Measurements from ENCODE around the gene TMEM202.
"Not testable (repeated sequence)": the region's sequence is repeated elsewhere in the genome, so short reads cannot be mapped to it uniquely, and the experiment has no call there.

TMEM202 gene

GRCh38 chr15:72379856-72380430, 18.2 kb upstream of the TMEM202 start:
- no peak for FAIRE-seq
- no peak for TF ChIP-seq POLR2A (IDR thresholded peaks at IDR 0.05; ENCODE audit: low read depth, low read length)
- DNase-seq (ENCODE audit: insufficient read length, low spot score) = no peak

- no peak for DNase-seq (ENCODE audit: insufficient read length, low spot score)
- no peak for FAIRE-seq
Observed at GRCh38 chr15:72380743-72381142, 17.4 kb upstream of the TMEM202 start.

GRCh38 chr15:72382146-72382545, 16.0 kb upstream of the TMEM202 start:
- DNase-seq (ENCODE audit: insufficient read length, low spot score) = no peak
- TF ChIP-seq POLR2A (IDR thresholded peaks at IDR 0.05; ENCODE audit: low read depth, low read length) = no peak
- FAIRE-seq = no peak

More at GRCh38 chr15:72380743-72381142, 17.4 kb upstream of the TMEM202 start:
- no peak for TF ChIP-seq POLR2A (IDR thresholded peaks at IDR 0.05; ENCODE audit: low read depth, low read length)

- no peak for TF ChIP-seq POLR2A (IDR thresholded peaks at IDR 0.05; ENCODE audit: low read depth, low read length)
- no peak for DNase-seq (ENCODE audit: insufficient read length, low spot score)
- no peak for FAIRE-seq
Observed at GRCh38 chr15:72387741-72388140, 10.4 kb upstream of the TMEM202 start.

GRCh38 chr15:72389231-72389630, 8.9 kb upstream of the TMEM202 start:
- TF ChIP-seq POLR2A (IDR thresholded peaks at IDR 0.05; ENCODE audit: low read depth, low read length) = no peak
- FAIRE-seq (no peak), DNase-seq (ENCODE audit: insufficient read length, low spot score) (no peak)

GRCh38 chr15:72396331-72396730, 1.8 kb upstream of the TMEM202 start:
- not testable (repeated sequence) for FAIRE-seq; DNase-seq (ENCODE audit: insufficient read length, low spot score)

- no peak for FAIRE-seq
- TF ChIP-seq POLR2A (IDR thresholded peaks at IDR 0.05; ENCODE audit: low read depth, low read length) = no peak
- no peak for DNase-seq (ENCODE audit: insufficient read length, low spot score)
Observed at GRCh38 chr15:72398648-72399047, 543 bp downstream of the TMEM202 start.

GRCh38 chr15:72402726-72403125, 4.6 kb downstream of the TMEM202 start:
- TF ChIP-seq POLR2A (IDR thresholded peaks at IDR 0.05; ENCODE audit: low read depth, low read length) = no peak
- no peak for FAIRE-seq
- no peak for DNase-seq (ENCODE audit: insufficient read length, low spot score)

- no peak for FAIRE-seq
- DNase-seq (ENCODE audit: insufficient read length, low spot score) = no peak
- TF ChIP-seq POLR2A (IDR thresholded peaks at IDR 0.05; ENCODE audit: low read depth, low read length) = no peak
Observed at GRCh38 chr15:72404356-72404755, 6.3 kb downstream of the TMEM202 start.

- DNase-seq (ENCODE audit: insufficient read length, low spot score) (no peak), FAIRE-seq (no peak)
- no peak for TF ChIP-seq POLR2A (IDR thresholded peaks at IDR 0.05; ENCODE audit: low read depth, low read length)
Observed at GRCh38 chr15:72404841-72405240, 6.7 kb downstream of the TMEM202 start.

- FAIRE-seq = no peak
- DNase-seq (ENCODE audit: insufficient read length, low spot score) = no peak
- no peak for TF ChIP-seq POLR2A (IDR thresholded peaks at IDR 0.05; ENCODE audit: low read depth, low read length)
Observed at GRCh38 chr15:72406936-72407335, 8.8 kb downstream of the TMEM202 start.

GRCh38 chr15:72411111-72411510, 13.0 kb downstream of the TMEM202 start:
- DNase-seq (ENCODE audit: insufficient read length, low spot score) = no peak
- FAIRE-seq = no peak

GRCh38 chr15:72411544-72411943, 13.4 kb downstream of the TMEM202 start:
- no peak for TF ChIP-seq POLR2A (IDR thresholded peaks at IDR 0.05; ENCODE audit: low read depth, low read length)

More at GRCh38 chr15:72411111-72411510, 13.0 kb downstream of the TMEM202 start:
- no peak for TF ChIP-seq POLR2A (IDR thresholded peaks at IDR 0.05; ENCODE audit: low read depth, low read length)

GRCh38 chr15:72413337-72413736, 15.2 kb downstream of the TMEM202 start:
- FAIRE-seq; DNase-seq (ENCODE audit: insufficient read length, low spot score): not testable (repeated sequence)

More at GRCh38 chr15:72411544-72411943, 13.4 kb downstream of the TMEM202 start:
- FAIRE-seq = no peak
- DNase-seq (ENCODE audit: insufficient read length, low spot score) = no peak

- FAIRE-seq = no peak
- TF ChIP-seq POLR2A (IDR thresholded peaks at IDR 0.05; ENCODE audit: low read depth, low read length) = no peak
- DNase-seq (ENCODE audit: insufficient read length, low spot score) = no peak
Observed at GRCh38 chr15:72415304-72415703, 17.2 kb downstream of the TMEM202 start.

- not testable (repeated sequence) for DNase-seq (ENCODE audit: insufficient read length, low spot score); FAIRE-seq
Observed at GRCh38 chr15:72419768-72420167, 21.7 kb downstream of the TMEM202 start.

Measured in H54 (cell line).